PC-3 (cell line): Measurements from ENCODE around the gene FRMPD4. TPM values are rescaled to one million over a fixed set of nuclear protein-coding genes. Genes with fewer than 3 reads are reported as not detected.

Source experiments
- ATAC-seq: fragments of 200-7000 bp; cut with Tn5 transposase; 2 replicates; pipeline ENCODE4 v1.9.1; 2020; ENCODE audit warnings: mild to moderate bottlenecking, moderate library complexity
- BruUV-seq: library from RNA; stranded (reverse); fragments of 400-500 nt; replicated peaks from 2 replicates; lab custom pipeline; 2021; lab: Mats Ljungman, UMichigan
- CTCF ChIA-PET: fragments of 300-600 bp; sonication (Branson Sonifier 250); formaldehyde crosslinking; loops from one replicate; lab custom pipeline; 2022; ENCODE audit warnings: antibody characterized with exemption; lab: Charles Lee
- POLR2A ChIA-PET: fragments of 300-600 bp; sonication (Branson Sonifier 250); formaldehyde crosslinking; loops from one replicate; lab custom pipeline; 2022; ENCODE audit warnings: antibody characterized with exemption; ENCODE audit not compliant: unreplicated experiment; lab: Charles Lee
- DNase-seq: peaks from one replicate; pipeline ENCODE4 v3.0.0-alpha.2; 2015
- H2AFZ ChIP-seq: fragments of 300-600 bp; sonication (generic); 2 replicates; pipeline ENCODE4 v1.6.0; 2016; ENCODE audit warnings: antibody characterized with exemption, low read length
- H3F3A ChIP-seq: fragments of 300-600 bp; sonication (generic); one replicate; pipeline ENCODE4 v1.6.0; 2017; ENCODE audit warnings: antibody characterized with exemption, low read length, control low read depth, mild to moderate bottlenecking; ENCODE audit not compliant: unreplicated experiment
- H3K27ac ChIP-seq: fragments of 300-600 bp; sonication (generic); 2 replicates; pipeline ENCODE4 v1.5.1; 2016; ENCODE audit warnings: mild to moderate bottlenecking, low read length
- H3K27me3 ChIP-seq: fragments of 300-600 bp; sonication (generic); 2 replicates; pipeline ENCODE4 v1.6.1; 2016; ENCODE audit warnings: low read length, mixed read lengths
- H3K36me3 ChIP-seq: fragments of 300-600 bp; sonication (generic); 2 replicates; pipeline ENCODE4 v1.6.1; 2016; ENCODE audit warnings: low read depth, mixed run types, low read length, mixed read lengths
- H3K4me1 ChIP-seq: fragments of 300-600 bp; sonication (generic); 2 replicates; pipeline ENCODE4 v1.5.1; 2016; ENCODE audit warnings: low read length; ENCODE audit not compliant: insufficient read depth
- H3K4me2 ChIP-seq: fragments of 300-600 bp; sonication (generic); 2 replicates; pipeline ENCODE4 v1.6.0; 2016; ENCODE audit warnings: low read length
- H3K4me3 ChIP-seq: fragments of 300-600 bp; sonication (generic); 2 replicates; pipeline ENCODE4 v1.5.1; 2016; ENCODE audit warnings: mild to moderate bottlenecking, low read length, mixed read lengths
- H3K79me2 ChIP-seq: fragments of 300-600 bp; sonication (generic); 2 replicates; pipeline ENCODE4 v1.6.1; 2017; ENCODE audit warnings: low read length, mixed read lengths
- H3K9ac ChIP-seq: fragments of 300-600 bp; sonication (generic); 2 replicates; pipeline ENCODE4 v1.6.0; 2016; ENCODE audit warnings: mild to moderate bottlenecking, low read length
- H3K9me2 ChIP-seq: fragments of 300-600 bp; sonication (generic); replicated peaks from 2 replicates; pipeline ENCODE4 v1.6.1; 2016; ENCODE audit warnings: mixed run types, low read length, mixed read lengths
- H3K9me3 ChIP-seq: fragments of 300-600 bp; sonication (generic); 2 replicates; pipeline ENCODE4 v1.6.1; 2016; ENCODE audit warnings: low read length, mixed read lengths
- H4K20me1 ChIP-seq: fragments of 300-600 bp; sonication (generic); 2 replicates; pipeline ENCODE4 v1.6.1; 2016; ENCODE audit warnings: low read length, mixed read lengths
- CTCF ChIP-seq: fragments of 300-600 bp; sonication (generic); conservative IDR thresholded peaks from 2 replicates; pipeline ENCODE4 v1.5.1; 2017; ENCODE audit warnings: antibody characterized with exemption, low read depth, mild to moderate bottlenecking, low read length
- EZH2 ChIP-seq: fragments of 300-600 bp; sonication (generic); IDR thresholded peaks from one replicate; pipeline ENCODE4 v1.6.1; 2017; ENCODE audit warnings: antibody characterized with exemption, mild to moderate bottlenecking, low read length; ENCODE audit not compliant: unreplicated experiment
- EZH2phosphoT487 ChIP-seq: fragments of 300-600 bp; sonication (generic); IDR thresholded peaks from 2 replicates; pipeline ENCODE4 v1.6.1; 2018; ENCODE audit warnings: mild to moderate bottlenecking, antibody characterized with exemption, low read length, borderline replicate concordance
- intact Hi-C: fragments of 100-400 bp; cut with micrococcal nuclease; formaldehyde crosslinking; loops from 2 replicates; pipeline ENCODE4 v1.9.0; 2023
- total RNA-seq: library from RNA; depleted of rRNA; stranded (reverse); fragments of >200 nt; gene quantifications from 2 replicates; pipeline ENCODE4 v1.2.3, GENCODE V29; 2014

The FRMPD4 gene
- total RNA-seq, 1 experiment from 2014 or later, result 0.15 TPM

GRCh38 chrX:12758291-12758690, 620.0 kb downstream of the FRMPD4 start:
- no peak for ATAC-seq
- Histone ChIP-seq H3K9ac (no peak overlapping the region), H3K36me3 (no peaks in the 10 kb centered on the region), H3K79me2 (no peaks in the 10 kb centered on the region), H3K9me3 (no peaks in the 10 kb centered on the region), H3F3A (no peaks in the 10 kb centered on the region), H3K27ac (no peak overlapping the region), H3K4me2 (no peak overlapping the region), H3K4me3 (no peak overlapping the region), H2AFZ (no peak overlapping the region), H3K27me3 (no peaks in the 10 kb centered on the region), H3K4me1 (no peaks in the 10 kb centered on the region), H3K9me2 (no peaks in the 10 kb centered on the region), H4K20me1 (no peaks in the 10 kb centered on the region)
- ChIA-PET POLR2A (no interaction called here), CTCF (no interaction called here)
- no peak for DNase-seq
- BruUV-seq, result no TSS peak
- intact Hi-C loops, result no loop called here
- TF ChIP-seq EZH2 (no peak), EZH2phosphoT487 (no peak), CTCF (no peak)

- H3K4me1 ChIP-seq, result no peaks in the 10 kb centered on the region
- ATAC-seq (no peak), DNase-seq (no peak)
- intact Hi-C loops, result no loop called here
- no peak overlapping the region for H2AFZ ChIP-seq
- no peak overlapping the region for H3K4me3 ChIP-seq
- H3K27me3 ChIP-seq, result no peaks in the 10 kb centered on the region
- no peaks in the 10 kb centered on the region for H4K20me1 ChIP-seq
- BruUV-seq, result no TSS peak
- ChIA-PET POLR2A (no interaction called here), CTCF (no interaction called here)
- TF ChIP-seq CTCF, result no peak
- no peak for TF ChIP-seq EZH2
- no peak for TF ChIP-seq EZH2phosphoT487
- no peaks in the 10 kb centered on the region for H3K36me3 ChIP-seq
- no peak overlapping the region for H3K4me2 ChIP-seq
- no peaks in the 10 kb centered on the region for H3F3A ChIP-seq
- H3K9ac ChIP-seq, result no peak overlapping the region
- no peak overlapping the region for H3K27ac ChIP-seq
- no peaks in the 10 kb centered on the region for H3K9me3 ChIP-seq
- H3K9me2 ChIP-seq, result no peaks in the 10 kb centered on the region
- H3K79me2 ChIP-seq, result no peaks in the 10 kb centered on the region
Observed at GRCh38 chrX:12767856-12768255, 629.6 kb downstream of the FRMPD4 start.

- no TSS peak for BruUV-seq
- H3K36me3 ChIP-seq, result no peaks in the 10 kb centered on the region
- no peak overlapping the region for H3K27ac ChIP-seq
- no peaks in the 10 kb centered on the region for H3K79me2 ChIP-seq
- ChIA-PET CTCF (no interaction called here), POLR2A (no interaction called here)
- TF ChIP-seq EZH2 (no peak), EZH2phosphoT487 (no peak), CTCF (no peak)
- DNase-seq (no peak), ATAC-seq (no peak)
- no peaks in the 10 kb centered on the region for H3K9me2 ChIP-seq
- no peaks in the 10 kb centered on the region for H4K20me1 ChIP-seq
- H3K4me2 ChIP-seq, result no peak overlapping the region
- H2AFZ ChIP-seq, result no peak overlapping the region
- H3K4me3 ChIP-seq, result no peak overlapping the region
- no peaks in the 10 kb centered on the region for H3K9me3 ChIP-seq
- H3K27me3 ChIP-seq, result no peaks in the 10 kb centered on the region
- no peaks in the 10 kb centered on the region for H3F3A ChIP-seq
- intact Hi-C loops, result no loop called here
- H3K9ac ChIP-seq, result no peak overlapping the region
- H3K4me1 ChIP-seq, result no peaks in the 10 kb centered on the region
Observed at GRCh38 chrX:12768491-12768890, 630.2 kb downstream of the FRMPD4 start.
